Measurements from ENCODE around the gene TXNDC15. TPM values are rescaled to one million over a fixed set of nuclear protein-coding genes. Genes with fewer than 3 reads are reported as not detected.
"Not testable (repeated sequence)": the region's sequence is repeated elsewhere in the genome, so short reads cannot be mapped to it uniquely, and the experiment has no call there.

TXNDC15 gene, protein sequence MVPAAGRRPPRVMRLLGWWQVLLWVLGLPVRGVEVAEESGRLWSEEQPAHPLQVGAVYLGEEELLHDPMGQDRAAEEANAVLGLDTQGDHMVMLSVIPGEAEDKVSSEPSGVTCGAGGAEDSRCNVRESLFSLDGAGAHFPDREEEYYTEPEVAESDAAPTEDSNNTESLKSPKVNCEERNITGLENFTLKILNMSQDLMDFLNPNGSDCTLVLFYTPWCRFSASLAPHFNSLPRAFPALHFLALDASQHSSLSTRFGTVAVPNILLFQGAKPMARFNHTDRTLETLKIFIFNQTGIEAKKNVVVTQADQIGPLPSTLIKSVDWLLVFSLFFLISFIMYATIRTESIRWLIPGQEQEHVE
- 52.2 and 90.3 TPM in 2 replicates for total RNA-seq (2014; rRNA removed; shearing (Covaris generic); ENCODE audit: low replicate concordance)

GRCh38 chr5:134873987-134874830, at the start of gene TXNDC15:
TSS of gene TXNDC15 (plus strand) at chr5:134874371. CDS start at chr5:134874428, 57 bp downstream.
- peak within 1 kb of the TSS; percentile 87 for H3K4me2 ChIP-seq (ENCODE audit: low read depth, low read length, poor library complexity, severe bottlenecking)
- no peaks in the 10 kb centered on the region for H3K9me2 ChIP-seq (replicated peaks; ENCODE audit: insufficient read depth, low read length)
- peak within 1 kb of the TSS; percentile 66 for H3K27ac ChIP-seq (ENCODE audit: low read length)
- no peaks in the 10 kb centered on the region for H4K20me1 ChIP-seq (ENCODE audit: insufficient read depth, low read depth, low read length)
- peak within 1 kb of the TSS; percentile 82 for H3K4me3 ChIP-seq (ENCODE audit: low read length)
- H3K9me3 ChIP-seq (ENCODE audit: low read length): no peaks in the 10 kb centered on the region
- peaks cover 49% of the 10 kb centered on the region for H3K79me2 ChIP-seq (ENCODE audit: low read length)
- DNase-seq: peak; percentile 93
- H3K4me1 ChIP-seq (ENCODE audit: low read length): peaks cover 45% of the 10 kb centered on the region
- peak within 1 kb of the TSS; percentile 59 for H2AFZ ChIP-seq (ENCODE audit: low read length)
- H3K36me3 ChIP-seq (ENCODE audit: insufficient read depth, low read length): peaks cover 4% of the 10 kb centered on the region; the same call in 1 of the 2 replicates
- H3K27me3 ChIP-seq (ENCODE audit: low read length): no peaks in the 10 kb centered on the region
- peak within 1 kb of the TSS; percentile 92 for H3K9ac ChIP-seq (ENCODE audit: low read length)

DNA sequence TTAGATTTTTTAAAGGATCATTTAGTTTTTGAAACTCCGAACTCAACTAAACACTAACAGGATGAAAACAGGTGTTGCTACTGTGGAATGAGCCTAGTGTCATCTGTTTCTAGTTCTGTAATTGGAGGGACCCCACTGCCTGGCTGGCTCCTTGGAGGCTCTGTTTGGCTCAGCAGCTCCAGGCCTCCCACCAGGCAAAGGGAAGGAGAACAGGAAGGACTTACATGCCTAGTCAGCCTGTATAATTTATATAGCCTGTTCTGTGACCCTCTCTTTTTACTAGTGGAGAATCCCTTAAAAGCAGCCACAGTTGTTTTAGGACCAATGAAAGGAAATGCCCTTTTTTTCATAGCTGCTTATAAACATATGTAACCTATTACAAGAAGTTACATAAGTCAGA, 49.5 kb upstream of the TXNDC15 start:
- H3K4me2 ChIP-seq (ENCODE audit: low read depth, low read length, poor library complexity, severe bottlenecking): no peak overlapping the region
- no peaks in the 10 kb centered on the region for H4K20me1 ChIP-seq (ENCODE audit: insufficient read depth, low read depth, low read length)
- no peaks in the 10 kb centered on the region for H3K9me2 ChIP-seq (replicated peaks; ENCODE audit: insufficient read depth, low read length)
- H2AFZ ChIP-seq (ENCODE audit: low read length): no peak overlapping the region
- DNase-seq: no peak
- H3K9me3 ChIP-seq (ENCODE audit: low read length): no peaks in the 10 kb centered on the region
- H3K27ac ChIP-seq (ENCODE audit: low read length): no peak overlapping the region
- 0 out of 2 replicates have a peak, but pooled peaks cover 3% of the 10 kb centered on the region for H3K79me2 ChIP-seq (ENCODE audit: low read length)
- H3K4me1 ChIP-seq (ENCODE audit: low read length): no peaks in the 10 kb centered on the region
- no peak overlapping the region for H3K9ac ChIP-seq (ENCODE audit: low read length)
- H3K36me3 ChIP-seq (ENCODE audit: insufficient read depth, low read length): peaks cover 35% of the 10 kb centered on the region
- no peaks in the 10 kb centered on the region for H3K27me3 ChIP-seq (ENCODE audit: low read length)
- no peak overlapping the region for H3K4me3 ChIP-seq (ENCODE audit: low read length)

DNA sequence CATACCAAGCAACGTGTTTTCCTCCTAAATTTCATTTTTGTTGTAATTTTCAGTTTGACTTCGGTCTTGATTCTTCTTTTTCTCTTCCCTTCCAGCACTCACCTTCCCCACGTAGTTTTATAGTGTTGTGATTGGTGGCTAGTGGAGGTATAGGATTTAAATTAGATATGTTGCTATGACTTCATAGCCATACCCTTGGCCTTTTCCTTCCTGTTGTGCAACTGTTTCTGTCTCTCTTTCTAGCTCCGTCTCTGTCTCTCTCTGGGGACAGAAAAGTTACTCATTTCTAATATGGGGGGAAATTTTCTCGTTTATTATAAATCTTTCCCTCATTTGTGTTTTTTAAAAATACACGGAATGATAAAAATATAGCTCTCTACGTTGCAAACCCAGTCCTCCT, 49.0 kb upstream of the TXNDC15 start:
- no peak overlapping the region for H3K27ac ChIP-seq (ENCODE audit: low read length)
- H3K9me3 ChIP-seq (ENCODE audit: low read length): no peaks in the 10 kb centered on the region
- no peak overlapping the region for H2AFZ ChIP-seq (ENCODE audit: low read length)
- H3K36me3 ChIP-seq (ENCODE audit: insufficient read depth, low read length): peaks cover 34% of the 10 kb centered on the region
- H3K4me2 ChIP-seq (ENCODE audit: low read depth, low read length, poor library complexity, severe bottlenecking): no peak overlapping the region
- H3K4me3 ChIP-seq (ENCODE audit: low read length): no peak overlapping the region
- no peaks in the 10 kb centered on the region for H3K9me2 ChIP-seq (replicated peaks; ENCODE audit: insufficient read depth, low read length)
- DNase-seq: no peak
- H4K20me1 ChIP-seq (ENCODE audit: insufficient read depth, low read depth, low read length): no peaks in the 10 kb centered on the region
- H3K79me2 ChIP-seq (ENCODE audit: low read length): 0 out of 2 replicates have a peak, but pooled peaks cover 3% of the 10 kb centered on the region
- H3K27me3 ChIP-seq (ENCODE audit: low read length): no peaks in the 10 kb centered on the region
- H3K4me1 ChIP-seq (ENCODE audit: low read length): no peaks in the 10 kb centered on the region
- H3K9ac ChIP-seq (ENCODE audit: low read length): no peak overlapping the region

DNA sequence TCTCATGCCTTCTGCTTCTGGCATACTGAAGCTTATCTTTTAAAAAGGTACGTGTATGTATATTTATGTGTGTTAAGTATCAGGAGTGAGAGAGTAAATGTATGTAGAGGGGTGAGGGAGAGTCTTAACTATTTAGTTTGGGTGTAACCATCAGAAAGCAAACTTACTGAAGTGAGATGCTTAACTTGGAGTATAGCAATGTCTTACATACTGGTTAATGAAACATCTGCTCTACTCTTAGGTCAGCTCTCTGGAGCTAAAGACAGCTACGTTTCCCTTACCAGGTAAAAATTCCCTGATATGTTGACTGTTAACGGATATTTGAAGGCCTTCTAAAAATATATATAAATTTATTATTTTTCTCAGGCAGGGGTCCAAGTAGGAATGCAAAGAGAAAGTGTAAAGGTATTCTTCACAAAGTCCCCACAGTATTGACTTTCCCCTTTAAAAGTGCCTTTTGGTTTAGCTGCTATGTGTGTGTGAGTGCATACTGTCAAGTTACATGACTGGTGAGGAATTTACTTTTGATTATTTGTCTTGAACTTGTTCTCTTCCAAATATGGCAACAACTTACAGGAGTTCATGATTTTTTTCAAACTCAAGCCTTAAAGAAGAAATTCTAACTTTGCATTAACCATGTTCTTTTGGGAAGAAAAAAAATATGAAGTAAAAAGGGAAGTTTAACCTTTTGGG, 40.7 kb upstream of the TXNDC15 start:
- Histone ChIP-seq H3K4me2 (ENCODE audit: low read depth, low read length, poor library complexity, severe bottlenecking) (no peak overlapping the region), H3K4me1 (ENCODE audit: low read length) (peaks cover 5% of the 10 kb centered on the region), H4K20me1 (ENCODE audit: insufficient read depth, low read depth, low read length) (no peaks in the 10 kb centered on the region), H3K27ac (ENCODE audit: low read length) (no peak overlapping the region), H3K27me3 (ENCODE audit: low read length) (no peaks in the 10 kb centered on the region), H3K9me3 (ENCODE audit: low read length) (no peaks in the 10 kb centered on the region), H3K9me2 (replicated peaks; ENCODE audit: insufficient read depth, low read length) (no peaks in the 10 kb centered on the region), H3K36me3 (ENCODE audit: insufficient read depth, low read length) (peaks cover 23% of the 10 kb centered on the region; the same call in 1 of the 2 replicates), H3K79me2 (ENCODE audit: low read length) (no peaks in the 10 kb centered on the region), H3K4me3 (ENCODE audit: low read length) (no peak overlapping the region), H2AFZ (ENCODE audit: low read length) (no peak overlapping the region), H3K9ac (ENCODE audit: low read length) (no peak overlapping the region)
- no peak for DNase-seq

DNA sequence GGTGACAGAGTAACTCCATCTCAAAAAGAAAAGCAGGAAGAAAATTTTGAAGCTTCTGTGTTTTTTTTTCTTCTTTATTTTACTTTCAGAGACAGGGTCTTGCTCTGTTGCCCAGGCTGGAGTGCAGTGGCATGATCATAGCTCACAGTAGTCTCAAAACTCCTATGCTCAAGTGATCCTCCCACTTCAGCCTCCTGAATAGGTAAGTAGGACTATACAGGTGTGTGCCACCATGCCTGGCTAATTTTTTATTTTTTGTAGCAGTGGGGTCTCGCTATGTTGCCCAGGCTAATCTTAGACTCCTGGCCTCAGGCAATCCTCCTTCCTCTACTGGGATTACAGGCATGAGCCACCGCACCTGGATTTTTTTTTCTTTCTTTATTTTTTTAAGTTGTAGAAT, 38.5 kb upstream of the TXNDC15 start:
- no peak overlapping the region for H3K4me3 ChIP-seq (ENCODE audit: low read length)
- H3K79me2 ChIP-seq (ENCODE audit: low read length): no peaks in the 10 kb centered on the region
- peaks cover 23% of the 10 kb centered on the region; the same call in 1 of the 2 replicates for H3K36me3 ChIP-seq (ENCODE audit: insufficient read depth, low read length)
- no peaks in the 10 kb centered on the region for H3K9me3 ChIP-seq (ENCODE audit: low read length)
- no peaks in the 10 kb centered on the region for H4K20me1 ChIP-seq (ENCODE audit: insufficient read depth, low read depth, low read length)
- no peaks in the 10 kb centered on the region for H3K27me3 ChIP-seq (ENCODE audit: low read length)
- no peak overlapping the region for H3K27ac ChIP-seq (ENCODE audit: low read length)
- no peak overlapping the region for H3K9ac ChIP-seq (ENCODE audit: low read length)
- no peak for DNase-seq
- H3K9me2 ChIP-seq (replicated peaks; ENCODE audit: insufficient read depth, low read length): no peaks in the 10 kb centered on the region
- H3K4me1 ChIP-seq (ENCODE audit: low read length): peaks cover 5% of the 10 kb centered on the region
- no peak overlapping the region for H2AFZ ChIP-seq (ENCODE audit: low read length)
- no peak overlapping the region for H3K4me2 ChIP-seq (ENCODE audit: low read depth, low read length, poor library complexity, severe bottlenecking)

GRCh38 chr5:134837530-134838181, 36.5 kb upstream of the TXNDC15 start:
- H3K9me2 ChIP-seq (replicated peaks; ENCODE audit: insufficient read depth, low read length): no peaks in the 10 kb centered on the region
- H3K4me1 ChIP-seq (ENCODE audit: low read length): peaks cover under 1% of the 10 kb centered on the region
- no peak overlapping the region for H3K9ac ChIP-seq (ENCODE audit: low read length)
- DNase-seq: no peak
- H3K79me2 ChIP-seq (ENCODE audit: low read length): no peaks in the 10 kb centered on the region
- no peak overlapping the region for H3K4me3 ChIP-seq (ENCODE audit: low read length)
- peaks cover 24% of the 10 kb centered on the region; the same call in 1 of the 2 replicates for H3K36me3 ChIP-seq (ENCODE audit: insufficient read depth, low read length)
- H2AFZ ChIP-seq (ENCODE audit: low read length): no peak overlapping the region
- H4K20me1 ChIP-seq (ENCODE audit: insufficient read depth, low read depth, low read length): no peaks in the 10 kb centered on the region
- H3K27ac ChIP-seq (ENCODE audit: low read length): no peak overlapping the region
- no peaks in the 10 kb centered on the region for H3K27me3 ChIP-seq (ENCODE audit: low read length)
- no peaks in the 10 kb centered on the region for H3K9me3 ChIP-seq (ENCODE audit: low read length)
- no peak overlapping the region for H3K4me2 ChIP-seq (ENCODE audit: low read depth, low read length, poor library complexity, severe bottlenecking)

GRCh38 chr5:134838361-134838760, 35.8 kb upstream of the TXNDC15 start:
- not testable (repeated sequence) for H3K4me2 ChIP-seq (ENCODE audit: low read depth, low read length, poor library complexity, severe bottlenecking); H3K4me3 ChIP-seq (ENCODE audit: low read length); H3K4me1 ChIP-seq (ENCODE audit: low read length); H3K9me3 ChIP-seq (ENCODE audit: low read length); H3K79me2 ChIP-seq (ENCODE audit: low read length); H3K27ac ChIP-seq (ENCODE audit: low read length); H2AFZ ChIP-seq (ENCODE audit: low read length); DNase-seq; H4K20me1 ChIP-seq (ENCODE audit: insufficient read depth, low read depth, low read length); H3K9me2 ChIP-seq (replicated peaks; ENCODE audit: insufficient read depth, low read length); H3K27me3 ChIP-seq (ENCODE audit: low read length); H3K9ac ChIP-seq (ENCODE audit: low read length)
- H3K36me3 ChIP-seq (ENCODE audit: insufficient read depth, low read length): peaks cover 21% of the 10 kb centered on the region; the same call in 1 of the 2 replicates

All from Karpas-422 (cell line).